Upper lobe of left lung (tissue), 4 donors: ENCODE data around the gene THUMPD2.

Experiments used
- CTCF ChIP-seq, 6 experiments: fragments of 450-650 bp in 4 of 6; fragments of 200-600 bp in 2 of 6; sonication (generic) in 2 of 6; IDR thresholded peaks; one replicate each; pipeline ENCODE4 v1.5.1; 2016 to 2019; ENCODE audit warnings: antibody characterized with exemption in 6 of 6
- POLR2A ChIP-seq, 4 donors: fragments of 450-650 bp; IDR thresholded peaks; one replicate each; pipeline ENCODE4 v1.5.1; 2016 to 2017; ENCODE audit warnings: antibody characterized with exemption in 4 of 4, mild to moderate bottlenecking in 2 of 4

DNA sequence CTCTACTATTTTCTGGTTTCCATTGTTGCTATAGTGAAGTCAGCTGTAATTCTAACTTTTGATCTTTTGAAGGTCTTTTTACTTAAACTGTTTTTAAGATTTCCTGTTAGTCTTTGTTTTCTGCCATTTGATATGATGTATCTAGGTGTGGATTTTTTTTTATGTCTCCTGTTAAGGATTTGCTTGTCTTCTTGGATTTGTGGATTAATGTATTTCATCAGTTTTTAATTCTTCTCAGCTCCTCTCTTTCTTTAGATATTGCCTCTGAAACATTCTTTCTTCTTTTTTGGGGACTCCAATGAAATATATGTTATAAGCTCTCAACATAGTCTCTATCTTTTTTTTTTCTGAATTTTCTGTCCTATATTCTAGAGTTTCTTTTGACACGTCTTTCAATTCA lies 24.8 kb upstream of the THUMPD2 start:
- TF ChIP-seq CTCF (IDR thresholded peaks at IDR 0.05): no peak
- TF ChIP-seq POLR2A (IDR thresholded peaks at IDR 0.05): no peak
